G401 (cell line): Measurements from ENCODE around the gene CBX5. TPM values are rescaled to one million over a fixed set of nuclear protein-coding genes. Genes with fewer than 3 reads are reported as not detected.
"Not testable (repeated sequence)": the region's sequence is repeated elsewhere in the genome, so short reads cannot be mapped to it uniquely, and the experiment has no call there.

Experiments used
- DNase-seq: peaks from one replicate; pipeline ENCODE4 v3.0.0-alpha.2; 2015; ENCODE audit warnings: low spot score
- in situ Hi-C: cut with HindIII; loops from 2 replicates; pipeline ENCODE4 v1.10.0; 2016; ENCODE audit warnings: low sequenced_read_pairs, mixed read lengths
- total RNA-seq: library from RNA; depleted of rRNA; stranded (reverse); fragments of >200 nt; shearing (Covaris generic); gene quantifications from 2 replicates; pipeline ENCODE4 v1.2.3, GENCODE V29; 2014; rRNA removed

Gene CBX5
- total RNA-seq, result 59.0 and 67.6 TPM in 2 replicates

DNA sequence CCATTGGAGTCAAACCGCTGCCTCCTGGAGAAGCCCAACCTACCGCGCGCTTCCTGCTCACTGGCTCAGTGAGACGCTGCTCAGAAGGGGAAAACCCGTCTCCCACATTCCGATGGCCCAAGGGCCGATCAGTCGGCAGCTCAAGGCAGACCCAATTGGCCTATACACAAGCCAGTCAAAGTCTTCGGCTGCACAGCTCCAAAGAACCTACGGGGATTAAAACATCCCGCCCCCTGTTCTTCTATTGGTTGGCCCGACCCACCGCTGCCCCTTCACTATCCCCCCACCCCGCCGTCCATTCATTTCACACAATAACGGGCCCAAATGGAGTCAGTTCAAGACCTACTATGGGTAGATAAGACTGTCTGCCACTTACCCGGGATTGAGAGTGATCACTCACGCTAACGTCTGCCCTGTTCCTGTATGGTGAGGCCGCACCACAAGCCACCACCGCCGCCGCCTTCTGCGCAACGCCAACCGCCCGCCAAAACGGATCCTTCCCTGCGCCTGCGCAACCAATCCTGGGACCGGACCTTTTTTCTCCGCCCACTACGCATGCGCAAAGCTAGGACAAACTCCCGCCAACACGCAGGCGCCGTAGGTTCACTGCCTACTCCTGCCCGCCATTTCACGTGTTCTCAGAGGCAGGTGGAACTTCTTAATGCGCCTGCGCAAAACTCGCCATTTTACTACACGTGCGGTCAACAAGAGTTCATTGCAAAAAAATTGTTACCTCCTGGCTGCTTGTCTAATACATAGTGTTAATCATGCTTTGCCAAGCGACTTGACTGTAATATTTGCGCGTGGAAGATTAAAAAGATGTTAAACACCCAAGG lies at the start of gene CBX5:
Gene CBX5 (minus strand): TSS at position 491 of the 836 bp plus-strand sequence. CDS start 22,472 bp downstream, outside the sequence.
- peak; percentile 100 for DNase-seq
- in situ Hi-C loops, result no loop called here

DNA sequence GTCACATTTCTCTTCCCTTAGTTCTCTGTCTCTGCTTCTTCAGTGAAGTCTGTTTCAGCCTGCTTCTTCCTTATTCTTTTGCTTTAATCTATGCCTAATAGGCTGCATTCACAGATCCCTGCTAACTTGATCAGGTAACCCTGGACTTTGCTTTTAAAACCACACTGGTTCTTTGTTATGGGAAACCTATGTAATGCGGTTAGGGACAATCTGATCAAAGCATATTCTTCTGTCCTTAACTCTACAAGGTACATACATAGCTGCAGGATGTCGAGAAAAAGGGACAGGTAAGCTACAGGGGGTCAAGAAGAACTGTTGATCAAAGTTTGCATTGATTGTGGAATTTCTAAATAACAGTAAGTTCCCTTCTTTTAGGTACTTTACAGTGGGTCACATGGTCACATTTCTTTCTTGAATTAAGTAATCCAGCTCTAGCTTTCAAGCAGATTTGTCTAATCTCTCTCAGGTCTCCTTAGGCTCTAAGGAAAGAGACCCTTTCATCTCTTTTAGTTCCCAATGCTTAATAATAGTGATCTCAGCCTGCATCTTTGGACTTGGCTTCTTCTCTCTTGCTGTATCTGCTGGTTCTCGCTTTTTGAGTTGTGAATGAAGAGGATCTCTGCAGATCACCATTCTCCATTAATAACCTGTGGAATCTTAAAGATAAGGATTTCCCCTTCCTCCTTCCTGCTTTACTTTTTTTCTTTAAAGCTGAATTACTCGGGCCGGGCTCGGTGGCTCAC lies 48.8 kb upstream of the CBX5 start:
- in situ Hi-C loops, result loop anchor here (5.0 kb wide), 1 partner anchor 36 kb away; no protein-coding TSS in a partner anchor
- DNase-seq, result no peak

DNA sequence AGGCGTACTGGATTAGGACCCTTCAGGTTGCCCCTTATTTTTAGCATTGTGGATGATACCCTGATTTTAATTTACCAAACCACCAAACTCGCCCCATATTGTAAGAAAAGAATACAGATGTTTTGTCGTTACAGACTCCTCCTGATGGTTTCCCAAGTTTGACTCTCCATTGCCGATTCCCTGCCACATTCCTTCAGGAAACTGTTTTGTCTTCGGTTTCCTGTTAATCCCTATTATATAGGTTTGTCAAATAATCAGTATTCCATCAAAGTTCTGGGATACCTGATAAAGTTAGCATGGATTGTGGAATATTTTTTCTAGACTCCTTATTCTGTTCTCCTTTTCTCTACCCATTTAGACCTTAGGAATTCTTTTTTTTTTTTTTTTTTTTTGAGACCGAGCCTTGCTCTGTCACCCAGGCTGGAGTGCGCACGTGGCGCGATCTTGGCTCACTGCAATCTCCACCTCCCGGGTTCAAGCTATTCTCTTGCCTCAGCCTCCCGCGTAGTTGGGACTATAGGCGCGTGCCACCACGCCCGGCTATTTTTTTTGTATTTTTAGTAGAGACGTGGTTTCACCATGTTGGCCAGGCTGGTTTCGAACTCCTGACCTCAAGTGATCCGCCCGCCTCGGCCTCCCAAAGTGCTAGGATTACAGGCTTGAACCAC lies 45.7 kb upstream of the CBX5 start:
- in situ Hi-C loops, result loop anchor here (5.0 kb wide), 1 partner anchor 33 kb away; no protein-coding TSS in a partner anchor

DNA sequence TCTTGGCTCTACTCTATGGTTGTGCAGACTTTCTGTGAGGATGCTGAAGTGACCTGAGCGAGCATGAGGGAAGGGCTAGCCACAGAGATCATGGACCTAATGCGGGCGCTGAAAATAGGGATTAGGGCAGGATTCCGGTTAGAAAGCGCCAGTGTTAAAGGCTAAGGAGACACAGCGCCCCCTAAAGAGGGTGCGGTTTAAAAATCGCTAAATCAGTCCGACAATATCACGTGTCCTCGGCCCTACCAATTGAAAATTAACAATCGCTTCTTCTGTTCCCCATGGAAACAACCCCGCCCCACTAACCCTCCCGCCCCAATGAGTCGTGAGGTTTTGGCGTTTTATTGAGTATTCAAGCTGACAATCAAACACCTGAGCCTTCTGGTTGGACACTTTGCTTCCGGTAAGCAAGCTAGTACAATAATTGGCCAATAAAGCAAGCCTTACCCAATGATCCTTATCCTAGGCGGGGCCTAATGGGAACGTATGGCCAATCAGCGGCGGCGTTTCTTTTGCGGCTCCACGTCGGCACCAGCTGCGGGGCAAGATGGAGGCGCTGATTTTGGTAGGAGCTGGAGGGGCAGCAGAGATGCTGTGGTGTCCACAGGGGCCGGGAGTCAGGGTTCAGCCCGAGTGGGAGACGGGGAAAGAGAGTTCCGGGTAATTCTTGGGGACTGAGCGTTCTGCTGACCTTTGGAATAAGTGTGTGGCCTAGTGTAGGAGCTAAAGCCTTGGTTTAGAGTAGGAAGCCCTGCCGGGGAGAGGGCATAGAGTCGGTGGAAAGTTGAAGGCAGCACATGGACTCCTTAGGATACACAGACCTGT lies 44.9 kb upstream of the CBX5 start, which contains the start of gene COPZ1:
Gene COPZ1 (plus strand): TSS at position 515 of the 825 bp plus-strand sequence. CDS start 33 bp downstream, at position 548.
- in situ Hi-C loops, result loop anchor here (5.0 kb wide), 1 partner anchor 33 kb away; no protein-coding TSS in a partner anchor
- peak; percentile 100 for DNase-seq

More for the DNA sequence above, 45.7 kb upstream of the CBX5 start:
- DNase-seq, result not testable (repeated sequence)

DNA sequence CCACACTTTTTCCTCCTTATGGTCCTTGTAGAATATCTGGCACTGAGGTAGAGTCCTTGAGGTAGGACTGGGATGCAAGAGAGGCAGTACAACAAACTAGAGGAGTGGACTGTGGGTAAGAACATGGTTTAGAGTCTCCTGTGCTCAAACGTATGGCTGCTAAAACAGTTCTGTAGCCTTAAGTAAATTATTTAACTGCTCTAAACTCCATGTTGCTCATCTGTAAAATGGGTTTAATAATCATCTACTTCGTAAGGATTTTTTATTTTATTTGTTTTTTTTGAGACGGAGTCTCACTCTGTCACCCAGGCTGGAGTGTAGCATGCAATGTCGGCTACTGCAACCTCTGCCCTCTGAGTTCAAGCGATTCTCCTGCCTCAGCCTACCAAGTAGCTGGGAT lies 41.4 kb upstream of the CBX5 start:
- DNase-seq, result no peak
- in situ Hi-C loops, result no loop called here

DNA sequence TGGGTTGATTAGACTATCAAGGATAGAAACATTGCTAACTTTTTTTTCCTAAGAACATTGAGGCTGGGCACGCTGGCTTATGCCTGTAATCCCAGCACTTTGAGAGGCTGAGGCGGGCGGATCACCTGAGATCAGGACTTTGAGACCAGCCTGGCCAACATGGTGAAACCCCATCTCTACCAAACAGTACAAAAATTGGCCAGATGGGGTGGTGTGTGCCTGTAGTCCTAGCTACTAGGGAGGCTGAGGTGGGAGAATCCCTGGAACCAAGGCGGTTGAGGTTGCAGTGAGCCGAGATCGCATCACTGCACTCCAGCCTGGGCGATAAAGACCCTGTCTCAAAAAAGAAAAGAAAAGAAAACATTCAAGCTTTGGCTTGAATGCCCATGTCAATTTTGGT lies 32.4 kb upstream of the CBX5 start:
- in situ Hi-C loops, DNase-seq: not testable (repeated sequence)

DNA sequence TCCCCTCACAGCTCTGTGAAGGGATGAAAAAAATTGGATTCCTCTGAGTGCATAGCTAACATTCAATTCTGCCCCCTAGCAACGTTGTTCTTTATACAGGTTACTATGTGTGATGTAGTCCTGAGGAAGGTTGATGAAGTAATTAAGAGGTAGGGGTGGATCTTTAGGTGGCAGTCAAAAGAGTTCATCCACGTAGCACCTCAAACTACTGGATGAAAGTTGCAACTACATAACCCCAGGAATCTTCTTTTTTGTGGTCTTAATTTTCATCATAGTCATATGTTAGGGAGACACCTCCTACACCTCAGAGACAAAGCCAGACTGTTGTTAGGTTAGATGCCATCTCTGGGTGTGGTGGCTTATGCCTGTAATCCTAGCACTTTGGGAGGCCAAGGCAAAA lies 31.1 kb upstream of the CBX5 start:
- no peak for DNase-seq
- in situ Hi-C loops, result no loop called here

DNA sequence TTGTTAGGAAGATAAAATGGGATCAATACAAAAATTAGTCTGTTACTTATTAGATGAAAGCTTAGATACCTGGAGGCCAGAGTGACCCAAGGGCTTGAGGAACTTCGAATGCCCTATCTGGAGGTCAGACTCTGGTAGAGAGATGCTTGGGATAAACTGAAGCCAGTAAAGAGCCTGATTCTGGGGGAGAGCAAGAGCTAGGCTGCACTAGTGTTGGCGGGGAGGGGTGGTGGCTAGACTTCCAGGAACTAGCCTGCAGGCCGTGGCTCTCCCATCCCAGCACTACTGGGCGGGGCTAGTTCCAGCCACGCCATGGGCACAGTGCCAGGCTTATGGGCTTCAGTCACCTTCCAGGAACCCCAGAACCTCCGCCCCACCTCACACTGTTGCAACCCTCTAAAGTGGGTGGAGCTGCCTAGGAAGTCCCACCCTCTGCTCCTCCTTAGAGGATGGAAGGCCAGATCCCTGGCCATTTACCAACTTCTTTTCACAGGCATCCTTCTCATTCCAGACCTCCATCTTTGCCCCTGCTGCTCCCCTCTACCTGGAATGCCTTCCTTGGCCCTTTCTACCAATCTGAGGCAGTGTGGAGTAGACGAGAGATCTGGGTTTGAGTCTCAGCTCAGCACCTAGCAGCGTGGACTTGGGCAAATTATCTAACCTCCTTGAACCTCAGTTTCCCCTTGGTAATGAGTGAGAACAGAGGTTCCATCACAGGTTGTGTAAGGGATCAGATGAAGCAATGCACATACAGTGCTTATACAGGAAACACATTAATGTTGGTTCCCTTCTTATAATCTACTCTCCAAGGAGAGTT lies 27.2 kb upstream of the CBX5 start:
- no peak for DNase-seq

DNA sequence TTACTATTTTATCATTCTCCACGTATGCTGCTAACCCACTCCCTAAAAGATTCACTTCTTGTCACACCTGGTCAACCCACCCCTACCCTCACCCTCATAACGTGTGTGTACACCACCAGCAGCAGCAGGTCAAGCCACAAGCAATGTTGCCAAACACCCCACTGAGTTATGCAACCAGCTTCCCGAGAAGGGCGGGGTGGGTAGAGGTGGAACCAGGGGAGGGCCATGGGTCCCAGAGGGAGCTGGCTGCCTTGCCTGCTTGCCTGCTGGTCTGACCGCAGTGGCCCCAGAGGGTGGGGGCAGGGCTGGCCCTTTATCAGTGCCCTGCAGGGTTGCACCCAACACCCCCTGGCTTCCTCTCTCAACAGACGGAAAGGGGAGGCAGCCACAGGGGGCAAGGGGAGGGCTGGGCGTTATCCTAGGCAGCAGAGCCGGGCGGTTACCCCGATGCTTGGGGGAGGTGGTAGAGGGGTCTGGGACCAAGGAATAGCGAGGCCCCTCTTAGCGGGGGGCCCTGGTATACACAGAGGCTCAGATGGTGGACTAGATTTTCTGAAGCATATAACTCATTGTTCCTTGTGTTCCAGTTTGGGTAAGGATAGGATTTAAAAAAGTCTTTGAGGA lies 24.4 kb upstream of the CBX5 start:
- no peak for DNase-seq

More for the DNA sequence above, 27.2 kb upstream of the CBX5 start:
- in situ Hi-C loops, result no loop called here

DNA sequence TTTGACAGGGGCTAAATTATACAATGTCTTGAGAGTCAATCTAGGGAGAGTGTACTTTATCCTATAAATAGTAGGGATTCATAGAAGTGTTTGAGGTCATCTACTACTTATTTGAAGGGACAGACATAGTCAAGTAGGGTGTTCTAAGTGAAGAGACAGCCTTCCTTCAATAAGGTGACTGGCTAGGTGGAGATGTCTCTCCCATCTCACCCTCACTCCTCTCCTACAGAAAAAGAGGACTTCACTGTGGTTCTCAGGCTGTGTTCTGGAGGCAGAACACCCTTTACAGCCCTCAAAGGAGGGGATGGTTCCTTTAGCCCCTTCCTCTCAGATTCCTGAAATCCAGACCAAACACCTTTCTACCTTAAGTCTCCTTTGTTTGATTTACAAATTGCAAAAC lies 23.7 kb upstream of the CBX5 start:
- no peak for DNase-seq
- in situ Hi-C loops, result no loop called here

More for the DNA sequence above, 24.4 kb upstream of the CBX5 start:
- in situ Hi-C loops, result no loop called here

DNA sequence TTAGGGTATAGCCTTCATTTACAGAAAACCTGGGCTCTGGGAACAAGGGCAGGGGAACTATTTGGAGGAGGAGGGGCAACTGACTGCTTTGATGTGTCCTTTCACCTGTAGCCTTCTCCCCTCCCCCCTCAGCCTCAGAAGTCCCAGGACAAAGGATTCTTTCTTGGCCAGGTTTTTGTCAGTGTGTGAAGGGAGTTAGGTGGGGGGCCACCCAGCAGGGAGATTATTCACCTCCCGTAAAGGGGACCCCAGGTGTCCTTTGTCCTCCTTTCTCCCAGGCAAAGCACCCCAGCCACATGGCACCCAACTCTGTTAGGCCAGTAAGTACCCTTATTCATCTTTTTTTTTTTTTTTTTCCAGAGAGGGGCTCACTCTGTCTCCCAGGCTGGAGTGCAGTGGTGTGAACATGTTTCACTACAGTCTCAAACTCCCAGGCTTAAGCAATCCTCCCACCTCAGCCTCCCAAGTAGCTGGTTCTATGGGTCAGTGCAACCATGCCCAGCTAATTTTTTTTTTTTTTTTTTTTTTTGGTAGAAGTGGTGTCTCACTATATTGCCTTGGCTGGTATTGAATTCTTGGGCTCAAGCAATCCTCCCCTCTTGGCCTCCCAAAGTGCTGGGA lies 21.6 kb upstream of the CBX5 start:
- in situ Hi-C loops, result no loop called here
- no peak for DNase-seq

DNA sequence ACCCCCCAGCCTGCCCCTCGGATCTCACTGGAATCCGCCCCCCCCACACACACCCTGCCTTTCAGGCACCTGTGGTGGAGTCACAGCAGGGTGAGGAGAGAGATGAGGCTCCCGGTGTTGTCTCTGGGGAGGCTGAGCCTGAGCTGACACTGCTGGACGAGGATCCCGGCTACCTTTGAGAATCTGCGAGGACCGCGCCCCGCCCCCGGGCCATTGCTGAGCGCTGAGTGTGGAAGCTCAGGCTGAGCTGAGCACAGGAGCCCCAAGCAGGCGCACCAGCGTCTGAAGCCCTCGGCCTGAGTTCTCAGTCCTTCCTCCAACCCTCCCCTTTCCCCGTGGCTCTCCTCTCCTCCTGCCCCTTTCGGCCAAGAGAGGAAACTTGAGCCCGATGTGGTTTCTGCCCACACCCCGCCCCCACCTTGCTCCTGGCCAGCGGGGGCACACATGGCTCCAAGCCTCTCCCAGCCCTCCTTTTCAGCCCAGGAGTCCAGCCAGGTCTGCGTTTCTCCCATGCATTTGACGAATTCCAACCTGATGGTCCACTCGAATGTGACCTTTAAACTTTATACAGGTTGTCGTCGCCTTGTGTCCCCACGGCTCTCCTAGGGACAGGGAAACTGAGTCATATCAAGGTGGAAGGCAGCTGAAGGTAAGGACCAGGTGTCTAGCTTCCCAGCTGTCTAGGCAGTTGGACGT lies 21.0 kb upstream of the CBX5 start, which contains the start of gene NFE2:
Gene NFE2 (minus strand): TSS at position 284 of the 696 bp plus-strand sequence. CDS start 5,767 bp downstream, outside the sequence.
- in situ Hi-C loops, result no loop called here

DNA sequence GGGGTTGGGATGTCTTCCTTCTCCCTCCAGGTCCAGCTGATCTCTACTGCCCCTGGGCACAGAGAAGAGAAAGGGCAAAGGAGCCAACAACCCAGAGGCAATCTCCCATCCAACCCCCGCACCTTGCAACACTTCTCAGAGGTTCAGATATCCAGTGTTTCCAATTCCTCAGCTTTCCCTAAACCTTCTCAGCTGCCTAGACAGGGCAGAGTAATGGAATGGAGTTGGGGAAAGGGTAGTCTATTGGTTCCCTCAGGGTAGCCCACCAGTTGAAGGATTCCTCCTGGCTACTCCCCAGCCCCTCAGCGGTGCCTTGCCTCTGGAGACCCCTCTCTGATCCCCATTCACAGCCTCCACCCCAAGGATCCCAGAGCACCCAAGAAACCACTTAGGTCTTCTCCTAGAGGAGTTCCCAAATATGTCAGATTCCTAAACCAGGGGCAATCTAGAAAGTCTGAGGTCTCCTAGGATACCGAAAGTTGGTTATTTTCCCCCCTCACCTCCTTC lies 20.4 kb upstream of the CBX5 start:
- no peak for DNase-seq
- in situ Hi-C loops, result no loop called here

More for the DNA sequence above, 21.0 kb upstream of the CBX5 start, which contains the start of gene NFE2:
- no peak for DNase-seq

DNA sequence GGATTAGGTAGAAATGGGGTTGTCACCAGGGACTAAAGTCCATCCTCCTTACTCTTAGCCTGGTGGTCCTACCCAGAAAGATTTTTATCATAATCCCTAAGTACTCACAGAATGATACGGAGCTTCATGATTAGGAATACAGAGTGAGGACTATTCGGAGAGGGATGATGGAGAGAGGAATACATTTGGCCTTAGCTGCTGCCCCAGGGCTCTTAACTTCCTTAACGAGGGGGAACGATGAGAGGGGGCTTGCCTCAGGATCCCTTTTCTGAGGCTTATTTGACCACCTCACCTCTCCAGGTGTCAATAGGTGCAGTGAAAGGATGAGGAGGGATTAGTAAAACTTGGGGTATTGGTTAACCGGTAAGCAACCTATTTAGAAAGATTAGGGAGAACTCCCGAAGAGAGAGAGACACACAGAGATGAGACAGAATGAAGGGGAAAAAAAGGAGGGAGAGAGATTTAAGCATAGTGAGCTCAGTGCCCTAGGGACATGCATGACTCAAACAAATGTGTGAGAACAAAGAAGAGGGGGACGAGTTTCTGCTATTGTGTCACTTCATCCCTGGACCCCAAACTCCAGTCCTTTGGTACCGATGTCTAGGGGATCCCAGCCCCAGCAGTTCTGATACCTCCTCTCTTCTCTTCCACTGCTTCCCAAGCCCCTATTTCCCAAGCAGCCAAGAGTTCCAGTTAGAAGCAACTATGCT lies 19.7 kb upstream of the CBX5 start:
- in situ Hi-C loops, result no loop called here
- no peak for DNase-seq

DNA sequence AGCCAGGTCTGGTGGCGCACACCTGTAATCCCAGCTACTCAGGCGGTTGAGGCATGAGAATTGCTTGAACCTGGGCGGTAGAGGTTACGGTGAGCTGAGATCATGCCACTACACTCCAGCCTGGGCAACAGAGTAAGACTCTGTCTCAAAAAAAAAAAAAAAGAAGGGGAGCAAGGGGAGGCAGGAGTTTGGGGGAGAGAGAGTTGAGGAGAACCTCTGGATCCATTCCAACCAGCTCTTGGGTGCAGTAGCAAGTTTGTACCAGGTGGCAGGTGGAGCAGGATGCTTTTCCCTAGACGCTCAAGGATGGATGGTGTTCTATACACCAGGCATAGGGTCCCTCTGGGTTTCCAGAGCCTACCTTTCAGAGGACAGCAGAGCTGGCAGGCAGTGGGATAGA lies 19.0 kb upstream of the CBX5 start:
- DNase-seq, result no peak
- in situ Hi-C loops, result no loop called here
